ENCODE measurements around the gene CRB1.

- TF ChIP-seq POLR2AphosphoS5 (IDR thresholded peaks at IDR 0.05; ENCODE audit: low read depth) (no peak), CTCF (conservative IDR thresholded peaks at IDR 0.05; ENCODE audit: low read depth in 2 of 2) (no peak), JUNB (IDR thresholded peaks at IDR 0.05; ENCODE audit: unreplicated experiment) (no peak), EZH2phosphoT487 (IDR thresholded peaks at IDR 0.05; ENCODE audit: unreplicated experiment) (no peak), EZH2 (IDR thresholded peaks at IDR 0.05; ENCODE audit: low read depth, unreplicated experiment) (no peak), REST (IDR thresholded peaks at IDR 0.05; ENCODE audit: unreplicated experiment) (no peak), CREB1 (CRISPR knock-in tag; IDR thresholded peaks at IDR 0.05; ENCODE audit: low read depth) (no peak), NANOG (IDR thresholded peaks at IDR 0.05; ENCODE audit: borderline replicate concordance) (no peak), ZNF114 (CRISPR knock-in tag; IDR thresholded peaks at IDR 0.05) (no peak), ZNF331 (CRISPR knock-in tag; IDR thresholded peaks at IDR 0.05; ENCODE audit: low read depth) (no peak), ZNF462 (CRISPR knock-in tag; IDR thresholded peaks at IDR 0.05) (0 out of 2 replicates have a peak, but pooled peaks have one; percentile 35)
- TF ChIP-seq, protein P1, sequence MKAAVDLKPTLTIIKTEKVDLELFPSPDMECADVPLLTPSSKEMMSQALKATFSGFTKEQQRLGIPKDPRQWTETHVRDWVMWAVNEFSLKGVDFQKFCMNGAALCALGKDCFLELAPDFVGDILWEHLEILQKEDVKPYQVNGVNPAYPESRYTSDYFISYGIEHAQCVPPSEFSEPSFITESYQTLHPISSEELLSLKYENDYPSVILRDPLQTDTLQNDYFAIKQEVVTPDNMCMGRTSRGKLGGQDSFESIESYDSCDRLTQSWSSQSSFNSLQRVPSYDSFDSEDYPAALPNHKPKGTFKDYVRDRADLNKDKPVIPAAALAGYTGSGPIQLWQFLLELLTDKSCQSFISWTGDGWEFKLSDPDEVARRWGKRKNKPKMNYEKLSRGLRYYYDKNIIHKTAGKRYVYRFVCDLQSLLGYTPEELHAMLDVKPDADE (IDR thresholded peaks at IDR 0.05), result no peak
Observed at GRCh38 chr1:197342044-197342565, 74.1 kb downstream of the CRB1 start.
